ENCODE data around the gene ZGRF1. TPM values are rescaled to one million over a fixed set of nuclear protein-coding genes. Genes with fewer than 3 reads are reported as not detected.
A peak's percentile ranks its signal among the peaks of the same experiment; 100 is the strongest.
"Not testable (repeated sequence)": the region's sequence is repeated elsewhere in the genome, so short reads cannot be mapped to it uniquely, and the experiment has no call there.

ZGRF1 gene
- total and polyA plus RNA-seq, 5 experiments from 2014 or later = 1.1 to 19.2 (median 2.3) TPM

- no peak overlapping the region for H3K4me3 Mint-ChIP-seq
- H3K27me3 Mint-ChIP-seq = no peaks in the 10 kb centered on the region
- peak overlapping the region in 2 of 10 donors; percentile 4 to 10 for H3K27ac Mint-ChIP-seq
- POLR2A ChIA-PET = no interaction called here
- no peak for ATAC-seq
- peaks cover 0 to 31% (median 11%) of the 10 kb centered on the region in 3 donors for H3K36me3 Mint-ChIP-seq
- no peak for DNase-seq
- no peaks in the 10 kb centered on the region for H3K4me1 Mint-ChIP-seq
- peaks cover 0 to 4% (median 0%) of the 10 kb centered on the region in 9 donors for H3K9me3 Mint-ChIP-seq
Measured at GRCh38 chr4:112626228-112626627, 10.5 kb downstream of the ZGRF1 start.

GRCh38 chr4:112616984-112617383 lies 19.7 kb downstream of the ZGRF1 start:
- H3K4me1 Mint-ChIP-seq = no peaks in the 10 kb centered on the region
- no peaks in the 10 kb centered on the region for H3K9me3 Mint-ChIP-seq
- H3K27me3 Mint-ChIP-seq = no peaks in the 10 kb centered on the region
- POLR2A ChIA-PET = interaction anchor here (0.7 kb wide), 1 partner anchor 286 kb away, joined by 3 read pairs; no protein-coding TSS in a partner anchor
- H3K27ac Mint-ChIP-seq = no peak overlapping the region
- ATAC-seq (no peak), DNase-seq (no peak)
- H3K4me3 Mint-ChIP-seq = no peak overlapping the region
- peaks cover 0 to 22% (median 2%) of the 10 kb centered on the region in 3 donors for H3K36me3 Mint-ChIP-seq

GRCh38 chr4:112612814-112613213 lies 23.9 kb downstream of the ZGRF1 start:
- POLR2A ChIA-PET, H3K27ac Mint-ChIP-seq, H3K27me3 Mint-ChIP-seq, H3K36me3 Mint-ChIP-seq, DNase-seq, H3K4me1 Mint-ChIP-seq, H3K9me3 Mint-ChIP-seq, ATAC-seq, H3K4me3 Mint-ChIP-seq: not testable (repeated sequence)

- Mint-ChIP-seq H3K36me3 (peaks cover 0 to 15% (median 5%) of the 10 kb centered on the region in 3 donors), H3K4me1 (no peaks in the 10 kb centered on the region), H3K4me3 (no peak overlapping the region), H3K27ac (no peak overlapping the region), H3K9me3 (no peaks in the 10 kb centered on the region), H3K27me3 (no peaks in the 10 kb centered on the region)
- DNase-seq (peak in 8 of 10 donors; percentile 20 to 65 (median 28)), ATAC-seq (peak; percentile 48 to 54)
- POLR2A ChIA-PET = interaction anchor here (0.6 kb wide), 1 partner anchor 161 kb away, joined by 3 read pairs; no protein-coding TSS in a partner anchor
Measured at GRCh38 chr4:112604589-112604988, 32.1 kb downstream of the ZGRF1 start.

- Mint-ChIP-seq H3K27ac (no peak overlapping the region), H3K36me3 (peaks cover 8 to 11% (median 8%) of the 10 kb centered on the region in 3 donors)
- POLR2A ChIA-PET = no interaction called here
Measured at GRCh38 chr4:112594993-112595392, 41.7 kb downstream of the ZGRF1 start.

GRCh38 chr4:112593438-112594133 lies 43.1 kb downstream of the ZGRF1 start:
- DNase-seq (no peak), ATAC-seq (no peak)
- H3K36me3 Mint-ChIP-seq = peaks cover 8 to 14% (median 8%) of the 10 kb centered on the region in 3 donors
- no peaks in the 10 kb centered on the region for H3K27me3 Mint-ChIP-seq
- no peak overlapping the region for H3K27ac Mint-ChIP-seq
- no peak overlapping the region for H3K4me3 Mint-ChIP-seq
- peaks cover 0 to 14% (median 3%) of the 10 kb centered on the region in 9 donors for H3K9me3 Mint-ChIP-seq
- POLR2A ChIA-PET = no interaction called here
- no peaks in the 10 kb centered on the region for H3K4me1 Mint-ChIP-seq

More at GRCh38 chr4:112594993-112595392, 41.7 kb downstream of the ZGRF1 start:
- DNase-seq (no peak), ATAC-seq (no peak)
- Mint-ChIP-seq H3K4me1 (no peaks in the 10 kb centered on the region), H3K9me3 (peaks cover 0 to 14% (median 3%) of the 10 kb centered on the region in 9 donors), H3K27me3 (no peaks in the 10 kb centered on the region), H3K4me3 (no peak overlapping the region)

- Mint-ChIP-seq H3K9me3 (peaks cover 0 to 14% (median 3%) of the 10 kb centered on the region in 9 donors), H3K27me3 (no peaks in the 10 kb centered on the region), H3K36me3 (peaks cover 8 to 16% (median 10%) of the 10 kb centered on the region in 3 donors), H3K4me3 (no peak overlapping the region), H3K27ac (no peak overlapping the region), H3K4me1 (no peaks in the 10 kb centered on the region)
- ATAC-seq = no peak
- POLR2A ChIA-PET = no interaction called here
- no peak for DNase-seq
Measured at GRCh38 chr4:112592717-112593116, 44.0 kb downstream of the ZGRF1 start.

- POLR2A ChIA-PET = no interaction called here
- no peaks in the 10 kb centered on the region for H3K27me3 Mint-ChIP-seq
- peaks cover 0 to 14% (median 3%) of the 10 kb centered on the region in 9 donors for H3K9me3 Mint-ChIP-seq
- no peaks in the 10 kb centered on the region for H3K4me1 Mint-ChIP-seq
- no peak overlapping the region for H3K4me3 Mint-ChIP-seq
- H3K27ac Mint-ChIP-seq = no peak overlapping the region
- DNase-seq (no peak), ATAC-seq (no peak)
- H3K36me3 Mint-ChIP-seq = peaks cover 8 to 22% (median 10%) of the 10 kb centered on the region in 3 donors
Measured at GRCh38 chr4:112591593-112591992, 45.1 kb downstream of the ZGRF1 start.

- Mint-ChIP-seq H3K27me3 (no peaks in the 10 kb centered on the region), H3K4me3 (no peak overlapping the region), H3K9me3 (peaks cover 0 to 14% (median 3%) of the 10 kb centered on the region in 9 donors), H3K36me3 (peaks cover 8 to 26% (median 13%) of the 10 kb centered on the region in 3 donors), H3K27ac (peak overlapping the region in 2 of 10 donors; percentile 18 to 27), H3K4me1 (no peaks in the 10 kb centered on the region)
- POLR2A ChIA-PET = no interaction called here
- DNase-seq (no peak), ATAC-seq (no peak)
Measured at GRCh38 chr4:112589206-112589605, 47.5 kb downstream of the ZGRF1 start.

- Mint-ChIP-seq H3K9me3 (no peaks in the 10 kb centered on the region), H3K27me3 (no peaks in the 10 kb centered on the region), H3K4me3 (no peak overlapping the region), H3K27ac (no peak overlapping the region), H3K4me1 (no peaks in the 10 kb centered on the region), H3K36me3 (peaks cover 0 to 37% (median 19%) of the 10 kb centered on the region in 3 donors)
- POLR2A ChIA-PET = no interaction called here
- DNase-seq = no peak
- no peak for ATAC-seq
Measured at GRCh38 chr4:112585977-112586736, 50.6 kb downstream of the ZGRF1 start.

GRCh38 chr4:112567536-112567935 lies 69.2 kb downstream of the ZGRF1 start:
- Mint-ChIP-seq H3K4me3 (no peak overlapping the region), H3K4me1 (no peaks in the 10 kb centered on the region), H3K36me3 (peaks cover 8 to 22% (median 14%) of the 10 kb centered on the region in 3 donors), H3K27me3 (no peaks in the 10 kb centered on the region), H3K27ac (no peak overlapping the region), H3K9me3 (peaks cover 0 to 2% (median 0%) of the 10 kb centered on the region in 9 donors)
- DNase-seq (no peak), ATAC-seq (no peak)
- POLR2A ChIA-PET = no interaction called here

- Mint-ChIP-seq H3K4me1 (peaks cover 0 to 5% (median 0%) of the 10 kb centered on the region in 4 donors), H3K27me3 (no peaks in the 10 kb centered on the region), H3K27ac (no peak overlapping the region), H3K36me3 (peaks cover 5 to 26% (median 14%) of the 10 kb centered on the region in 3 donors), H3K9me3 (peaks cover 0 to 2% (median 0%) of the 10 kb centered on the region in 9 donors), H3K4me3 (no peak overlapping the region)
- POLR2A ChIA-PET = no interaction called here
- DNase-seq (no peak), ATAC-seq (no peak)
Measured at GRCh38 chr4:112564706-112565270, 71.9 kb downstream of the ZGRF1 start.
